Nephron (organoid): ENCODE data around the gene ZNF555.

Experiments
- H3K27ac Mint-ChIP-seq, 3 experiments: 2 replicates each; pipeline ENCODE4 v1.8.0; 2020; ENCODE audit warnings: mixed read lengths in 3 of 3, mild to moderate bottlenecking in 2 of 3, moderate library complexity in 1 of 3
- H3K27me3 Mint-ChIP-seq: 2 replicates; pipeline ENCODE4 v1.8.0; 2021; ENCODE audit warnings: low read depth, mild to moderate bottlenecking, moderate library complexity, mixed read lengths
- H3K36me3 Mint-ChIP-seq: 2 replicates; pipeline ENCODE4 v1.8.0; 2020; ENCODE audit warnings: low read depth, mixed read lengths
- H3K4me1 Mint-ChIP-seq: 2 replicates; pipeline ENCODE4 v1.8.0; 2020; ENCODE audit warnings: mixed read lengths
- H3K4me3 Mint-ChIP-seq, 3 experiments: 2 replicates each; pipeline ENCODE4 v1.8.0; 2020; ENCODE audit warnings: mild to moderate bottlenecking in 3 of 3, mixed read lengths in 3 of 3, moderate library complexity in 2 of 3
- H3K9me3 Mint-ChIP-seq: 2 replicates; pipeline ENCODE4 v1.8.0; 2020; ENCODE audit warnings: mixed read lengths
- CTCF ChIP-seq, 3 experiments: fragments of 200-600 bp; sonication (generic); IDR thresholded peaks; one replicate each; pipeline ENCODE4 v1.5.0; 2021; ENCODE audit warnings: antibody characterized with exemption in 3 of 3; ENCODE audit not compliant: unreplicated experiment in 3 of 3

The ZNF555 gene

GRCh38 chr19:2805991-2806649 is 35.2 kb upstream of the ZNF555 start:
- no peak overlapping the region for H3K27ac Mint-ChIP-seq
- H3K4me1 Mint-ChIP-seq = no peaks in the 10 kb centered on the region
- peaks cover 36% of the 10 kb centered on the region for H3K36me3 Mint-ChIP-seq
- no peaks in the 10 kb centered on the region for H3K9me3 Mint-ChIP-seq
- no peaks in the 10 kb centered on the region for H3K27me3 Mint-ChIP-seq
- no peak overlapping the region for H3K4me3 Mint-ChIP-seq
- TF ChIP-seq CTCF (IDR thresholded peaks at IDR 0.05; ENCODE audit: unreplicated experiment in 3 of 3) = no peak

GRCh38 chr19:2806736-2807378 is 34.4 kb upstream of the ZNF555 start:
- no peak for TF ChIP-seq CTCF (IDR thresholded peaks at IDR 0.05; ENCODE audit: unreplicated experiment in 3 of 3)
- Mint-ChIP-seq H3K27me3 (no peaks in the 10 kb centered on the region), H3K4me1 (no peaks in the 10 kb centered on the region), H3K36me3 (peaks cover 32% of the 10 kb centered on the region), H3K9me3 (no peaks in the 10 kb centered on the region), H3K27ac (no peak overlapping the region), H3K4me3 (no peak overlapping the region)

- no peaks in the 10 kb centered on the region for H3K27me3 Mint-ChIP-seq
- H3K4me1 Mint-ChIP-seq = no peaks in the 10 kb centered on the region
- H3K9me3 Mint-ChIP-seq = no peaks in the 10 kb centered on the region
- peaks cover 27% of the 10 kb centered on the region for H3K36me3 Mint-ChIP-seq
- TF ChIP-seq CTCF (IDR thresholded peaks at IDR 0.05; ENCODE audit: unreplicated experiment in 3 of 3) = no peak
- H3K27ac Mint-ChIP-seq = no peak overlapping the region
- no peak overlapping the region for H3K4me3 Mint-ChIP-seq
Observed at GRCh38 chr19:2807379-2808128, 33.7 kb upstream of the ZNF555 start.

DNA sequence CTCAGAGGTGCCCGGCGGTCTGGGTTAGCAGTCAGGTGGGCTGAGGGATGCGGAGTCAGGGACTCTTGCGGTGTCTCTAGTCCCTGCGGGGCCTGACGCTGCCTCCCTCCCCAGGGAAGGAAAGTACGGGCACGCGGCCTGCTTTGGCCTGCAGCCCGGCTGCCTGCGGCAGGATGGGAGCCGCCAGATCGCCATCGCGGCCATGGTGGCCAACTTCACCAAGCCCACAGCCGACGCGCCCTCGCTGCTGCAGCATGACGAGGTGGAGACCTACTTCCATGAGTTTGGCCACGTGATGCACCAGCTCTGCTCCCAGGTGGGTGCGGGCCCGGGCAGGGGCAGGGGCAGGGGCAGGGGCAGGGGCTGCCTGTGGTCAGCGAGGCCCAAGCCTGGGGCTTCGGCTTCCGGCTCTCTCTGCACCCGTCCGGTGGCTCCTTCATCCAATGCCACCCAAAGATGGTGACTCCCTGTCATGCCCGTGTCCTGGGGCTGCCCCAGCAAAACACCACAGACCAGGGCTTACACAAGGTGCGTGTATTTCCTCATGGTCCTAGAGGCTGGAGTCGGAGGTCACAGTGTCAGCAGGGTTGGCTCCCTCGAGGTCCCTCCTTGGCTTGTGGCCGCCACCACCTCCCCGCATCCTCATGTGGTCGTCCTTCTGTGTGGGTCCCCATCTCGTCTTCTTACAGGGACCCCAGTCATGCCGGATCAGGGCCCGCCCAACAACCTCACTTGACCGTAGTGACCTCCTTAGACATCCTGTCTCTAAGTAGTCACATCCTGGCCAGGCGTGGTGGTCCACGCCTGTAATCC is 32.9 kb upstream of the ZNF555 start:
- no peak overlapping the region for H3K4me3 Mint-ChIP-seq
- no peak overlapping the region for H3K27ac Mint-ChIP-seq
- no peaks in the 10 kb centered on the region for H3K27me3 Mint-ChIP-seq
- no peak for TF ChIP-seq CTCF (IDR thresholded peaks at IDR 0.05; ENCODE audit: unreplicated experiment in 3 of 3)
- no peaks in the 10 kb centered on the region for H3K9me3 Mint-ChIP-seq
- H3K36me3 Mint-ChIP-seq = peaks cover 20% of the 10 kb centered on the region
- no peaks in the 10 kb centered on the region for H3K4me1 Mint-ChIP-seq

- H3K9me3 Mint-ChIP-seq = no peaks in the 10 kb centered on the region
- H3K36me3 Mint-ChIP-seq = peaks cover 16% of the 10 kb centered on the region
- TF ChIP-seq CTCF (IDR thresholded peaks at IDR 0.05; ENCODE audit: unreplicated experiment in 3 of 3) = no peak
- peak overlapping the region in 1 of 3 experiments; percentile 56 for H3K27ac Mint-ChIP-seq
- no peak overlapping the region for H3K4me3 Mint-ChIP-seq
- H3K27me3 Mint-ChIP-seq = no peaks in the 10 kb centered on the region
- no peaks in the 10 kb centered on the region for H3K4me1 Mint-ChIP-seq
Observed at GRCh38 chr19:2809387-2810140, 31.7 kb upstream of the ZNF555 start.
